DOHH2 (cell line): ENCODE data around the gene DRAXIN.

ENCODE experiments used
- CTCF ChIP-seq: fragments of 200-600 bp; sonication (generic); IDR thresholded peaks from one replicate; pipeline ENCODE4 v1.5.1; 2014; ENCODE audit warnings: antibody characterized with exemption, mild to moderate bottlenecking, low read depth, low read length; ENCODE audit not compliant: poor library complexity, severe bottlenecking
- EZH2phosphoT487 ChIP-seq: fragments of 200-600 bp; sonication (generic); IDR thresholded peaks from 2 replicates; pipeline ENCODE4 v1.6.1; 2017; ENCODE audit warnings: borderline replicate concordance, mild to moderate bottlenecking, antibody characterized with exemption, low read length, moderate library complexity, mixed read lengths

DNA sequence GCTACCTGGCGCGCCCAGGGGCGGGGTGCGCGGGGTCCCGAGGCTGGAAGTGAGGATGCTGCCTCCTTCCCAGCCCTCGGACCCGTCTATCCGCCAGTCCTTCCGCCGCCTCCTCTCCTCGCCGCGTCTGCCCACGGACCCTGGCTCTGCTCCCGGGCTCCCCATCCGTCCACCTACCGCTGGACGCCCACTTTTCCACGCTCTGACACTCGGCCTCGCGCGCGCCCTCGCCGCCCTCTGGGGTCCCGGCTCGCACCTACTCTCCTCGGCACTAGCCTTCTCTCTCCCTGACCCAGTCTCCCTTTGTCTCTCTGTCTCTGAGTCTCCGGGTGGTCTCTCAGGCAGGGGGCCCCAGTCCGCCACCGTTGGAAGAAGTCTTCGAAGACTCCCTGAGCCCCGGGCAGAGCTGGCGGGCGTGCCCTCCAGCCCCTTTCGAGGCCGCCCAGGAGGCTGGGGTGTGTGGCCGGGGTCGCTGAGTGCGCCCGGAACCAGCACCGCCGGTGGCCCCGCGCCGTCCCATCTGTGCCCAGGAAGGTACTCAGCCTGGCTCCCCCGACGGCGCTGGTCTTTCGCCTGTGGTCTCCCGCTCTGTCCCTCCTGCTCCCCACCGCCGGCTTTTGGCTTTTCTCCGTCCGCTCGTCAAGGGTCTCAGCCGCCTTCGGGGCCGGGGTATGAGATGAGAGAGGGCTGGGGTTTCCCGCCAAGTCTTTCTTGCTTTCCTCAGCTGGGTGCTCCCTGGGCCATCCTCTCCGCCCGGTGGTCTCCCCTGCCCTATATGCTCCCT is 610 bp downstream of the DRAXIN start:
- TF ChIP-seq CTCF, result no peak
- TF ChIP-seq EZH2phosphoT487, result no peak
